Measurements from ENCODE around the gene SMG6. TPM values are rescaled to one million over a fixed set of nuclear protein-coding genes. Genes with fewer than 3 reads are reported as not detected.
A peak's percentile ranks its signal among the peaks of the same experiment; 100 is the strongest.

Gene SMG6
- total and polyA plus RNA-seq, 2 experiments from 2014 or later, result 16.8 to 63.1 TPM

GRCh38 chr17:2181206-2181896 is 122.2 kb downstream of the SMG6 start:
- DNase-seq, result peak; percentile 97
- H3K9me2 ChIP-seq (ENCODE audit: insufficient read depth), result no peaks in the 10 kb centered on the region
- 0 out of 2 replicates have a peak overlapping the region, but pooled peaks have one; percentile 18 for H2AFZ ChIP-seq
- H3K4me3 ChIP-seq, result peak overlapping the region; percentile 25; the same call in 1 of the 2 replicates
- peaks cover 31% of the 10 kb centered on the region for H3F3A ChIP-seq (ENCODE audit: insufficient read depth)
- no peaks in the 10 kb centered on the region for H4K20me1 ChIP-seq (ENCODE audit: insufficient read depth)
- in situ Hi-C loops (cut with MboI), result no loop called here
- H3K4me2 ChIP-seq (ENCODE audit: unreplicated experiment), result peak overlapping the region; percentile 74
- no peaks in the 10 kb centered on the region for H3K36me3 ChIP-seq (ENCODE audit: low read depth)
- H3K9me3 ChIP-seq (ENCODE audit: low read depth), result no peaks in the 10 kb centered on the region
- H3K4me1 ChIP-seq (ENCODE audit: insufficient read depth), result peaks cover 53% of the 10 kb centered on the region
- H3K79me2 ChIP-seq (ENCODE audit: insufficient read depth), result peaks cover 4% of the 10 kb centered on the region; the same call in 1 of the 2 replicates
- TF ChIP-seq EZH2 (IDR thresholded peaks at IDR 0.05; ENCODE audit: insufficient read depth, poor library complexity, severe bottlenecking) (no peak), EZH2phosphoT487 (IDR thresholded peaks at IDR 0.05; ENCODE audit: insufficient read depth, low read depth) (no peak)
- 1 to 4% methylated on average over 13 of the region's 13 CpGs for WGBS, 2 experiments (ENCODE audit: low coverage in 1 of 2, low lambda C conversion rate in 2 of 2, missing lambda C conversion rate in 2 of 2)
- peak overlapping the region; percentile 95 for H3K27ac ChIP-seq
- H3K9ac ChIP-seq, result peak overlapping the region; percentile 76
- no peaks in the 10 kb centered on the region for H3K27me3 ChIP-seq (replicated peaks; ENCODE audit: insufficient read depth)

GRCh38 chr17:2180768-2181167 is 122.8 kb downstream of the SMG6 start:
- no peaks in the 10 kb centered on the region for H3K36me3 ChIP-seq (ENCODE audit: low read depth)
- H3K4me3 ChIP-seq, result 0 out of 2 replicates have a peak overlapping the region, but pooled peaks have one; percentile 25
- peaks cover 32% of the 10 kb centered on the region for H3F3A ChIP-seq (ENCODE audit: insufficient read depth)
- H3K9me3 ChIP-seq (ENCODE audit: low read depth), result no peaks in the 10 kb centered on the region
- H3K4me2 ChIP-seq (ENCODE audit: unreplicated experiment), result peak overlapping the region; percentile 74
- no peaks in the 10 kb centered on the region for H3K9me2 ChIP-seq (ENCODE audit: insufficient read depth)
- H3K27me3 ChIP-seq (replicated peaks; ENCODE audit: insufficient read depth), result no peaks in the 10 kb centered on the region
- peak overlapping the region; percentile 95 for H3K27ac ChIP-seq
- peaks cover 56% of the 10 kb centered on the region for H3K4me1 ChIP-seq (ENCODE audit: insufficient read depth)
- peak overlapping the region; percentile 76 for H3K9ac ChIP-seq
- no peak for TF ChIP-seq EZH2phosphoT487 (IDR thresholded peaks at IDR 0.05; ENCODE audit: insufficient read depth, low read depth)
- no peak for TF ChIP-seq EZH2 (IDR thresholded peaks at IDR 0.05; ENCODE audit: insufficient read depth, poor library complexity, severe bottlenecking)
- 50 to 55% methylated on average over 2 of the region's 2 CpGs for WGBS, 2 experiments (ENCODE audit: low coverage in 1 of 2, low lambda C conversion rate in 2 of 2, missing lambda C conversion rate in 2 of 2)
- DNase-seq, result no peak
- no peaks in the 10 kb centered on the region for H4K20me1 ChIP-seq (ENCODE audit: insufficient read depth)
- peaks cover 9% of the 10 kb centered on the region for H3K79me2 ChIP-seq (ENCODE audit: insufficient read depth)
- in situ Hi-C loops (cut with MboI), result no loop called here
- no peak overlapping the region for H2AFZ ChIP-seq

DNA sequence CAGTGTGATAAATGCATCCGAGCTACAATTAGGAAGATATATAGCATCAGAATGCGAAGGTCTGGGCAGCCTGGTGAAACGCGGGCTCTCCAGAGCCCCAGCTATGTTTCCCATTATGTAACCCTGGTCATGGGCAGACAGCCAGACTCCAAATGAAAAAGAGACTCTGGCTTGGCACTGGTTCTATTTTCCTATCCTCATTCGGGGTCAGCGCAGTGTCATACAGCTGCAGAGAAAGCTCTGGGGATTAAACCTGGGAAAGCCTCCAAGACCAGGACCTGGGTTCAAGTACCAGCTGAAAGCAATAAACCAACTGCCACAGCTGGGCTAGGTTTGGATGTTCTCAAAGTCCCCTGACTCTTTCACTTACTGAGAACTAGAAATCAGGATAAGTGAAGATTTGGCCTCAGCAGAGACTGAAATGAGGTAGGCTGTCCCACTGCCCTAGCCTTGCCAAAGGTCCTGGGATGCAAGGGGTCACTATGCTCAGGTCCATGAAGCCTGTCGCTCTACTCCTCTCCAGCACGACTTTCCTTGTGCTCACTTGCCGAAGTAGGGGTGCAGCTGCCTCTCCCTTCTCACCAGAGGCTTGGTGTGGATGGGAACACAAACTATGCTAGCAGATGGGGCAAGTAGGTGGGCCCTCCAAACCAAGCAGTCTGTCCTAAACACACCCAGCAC is 123.8 kb downstream of the SMG6 start:
- peaks cover 14% of the 10 kb centered on the region; the same call in 1 of the 2 replicates for H3K79me2 ChIP-seq (ENCODE audit: insufficient read depth)
- H3K4me1 ChIP-seq (ENCODE audit: insufficient read depth), result peaks cover 66% of the 10 kb centered on the region
- 4 to 5% methylated on average over 9 of the region's 9 CpGs for whole genome bisulfite sequencing, 2 experiments (ENCODE audit: low coverage in 1 of 2, low lambda C conversion rate in 2 of 2, missing lambda C conversion rate in 2 of 2)
- TF ChIP-seq EZH2phosphoT487 (IDR thresholded peaks at IDR 0.05; ENCODE audit: insufficient read depth, low read depth) (no peak), EZH2 (IDR thresholded peaks at IDR 0.05; ENCODE audit: insufficient read depth, poor library complexity, severe bottlenecking) (no peak)
- H3K9me2 ChIP-seq (ENCODE audit: insufficient read depth), result no peaks in the 10 kb centered on the region
- H3K4me3 ChIP-seq, result 0 out of 2 replicates have a peak overlapping the region, but pooled peaks have one; percentile 13
- no peaks in the 10 kb centered on the region for H3K36me3 ChIP-seq (ENCODE audit: low read depth)
- H3K9ac ChIP-seq, result peak overlapping the region; percentile 76
- no peaks in the 10 kb centered on the region for H3K9me3 ChIP-seq (ENCODE audit: low read depth)
- H4K20me1 ChIP-seq (ENCODE audit: insufficient read depth), result no peaks in the 10 kb centered on the region
- DNase-seq, result peak; percentile 94
- peaks cover 42% of the 10 kb centered on the region for H3F3A ChIP-seq (ENCODE audit: insufficient read depth)
- H2AFZ ChIP-seq, result no peak overlapping the region
- peak overlapping the region; percentile 95 for H3K27ac ChIP-seq
- peak overlapping the region; percentile 74 for H3K4me2 ChIP-seq (ENCODE audit: unreplicated experiment)
- H3K27me3 ChIP-seq (replicated peaks; ENCODE audit: insufficient read depth), result no peaks in the 10 kb centered on the region
- in situ Hi-C loops (cut with MboI), result no loop called here

GRCh38 chr17:2178798-2179501 is 124.6 kb downstream of the SMG6 start:
- Histone ChIP-seq H4K20me1 (ENCODE audit: insufficient read depth) (no peaks in the 10 kb centered on the region), H3K4me1 (ENCODE audit: insufficient read depth) (peaks cover 75% of the 10 kb centered on the region), H3K9me3 (ENCODE audit: low read depth) (no peaks in the 10 kb centered on the region), H3F3A (ENCODE audit: insufficient read depth) (peaks cover 50% of the 10 kb centered on the region), H3K9me2 (ENCODE audit: insufficient read depth) (no peaks in the 10 kb centered on the region), H3K9ac (peak overlapping the region; percentile 75), H3K27ac (peak overlapping the region; percentile 95), H3K4me3 (0 out of 2 replicates have a peak overlapping the region, but pooled peaks have one; percentile 13), H3K27me3 (replicated peaks; ENCODE audit: insufficient read depth) (no peaks in the 10 kb centered on the region), H3K36me3 (ENCODE audit: low read depth) (no peaks in the 10 kb centered on the region), H3K4me2 (ENCODE audit: unreplicated experiment) (peak overlapping the region; percentile 69), H2AFZ (no peak overlapping the region), H3K79me2 (ENCODE audit: insufficient read depth) (peaks cover 14% of the 10 kb centered on the region; the same call in 1 of the 2 replicates)
- peak; percentile 29 for DNase-seq
- in situ Hi-C loops (cut with MboI), result no loop called here
- TF ChIP-seq EZH2phosphoT487 (IDR thresholded peaks at IDR 0.05; ENCODE audit: insufficient read depth, low read depth), result no peak
- no peak for TF ChIP-seq EZH2 (IDR thresholded peaks at IDR 0.05; ENCODE audit: insufficient read depth, poor library complexity, severe bottlenecking)
- WGBS, 2 experiments (ENCODE audit: low coverage in 1 of 2, low lambda C conversion rate in 2 of 2, missing lambda C conversion rate in 2 of 2), result 33 to 39% methylated on average over 15 of the region's 15 CpGs
